Ishikawa (cell line): ENCODE measurements around the gene ZBTB3.

Experiments used
- CEBPB ChIP-seq: IDR thresholded peaks from 2 replicates; pipeline ENCODE4 v1.6.1; 2012
- MAX ChIP-seq: IDR thresholded peaks from 2 replicates; pipeline ENCODE4 v1.6.1; 2012
- NFIC ChIP-seq: IDR thresholded peaks from 2 replicates; pipeline ENCODE4 v1.6.1; 2012
- TEAD4 ChIP-seq: IDR thresholded peaks from 2 replicates; pipeline ENCODE4 v1.6.1; 2012

GRCh38 chr11:62727165-62727871, 26.6 kb downstream of the ZBTB3 start, which contains the start of gene HNRNPUL2:
- no peak for TF ChIP-seq CEBPB
- TF ChIP-seq NFIC, result no peak
- TF ChIP-seq MAX, result peak; percentile 95
- no peak; the same call in 1 of the 2 replicates for TF ChIP-seq TEAD4
